ENCODE data around the gene MRPL2.
A peak's percentile ranks its signal among the peaks of the same experiment; 100 is the strongest.

MRPL2 gene

DNA sequence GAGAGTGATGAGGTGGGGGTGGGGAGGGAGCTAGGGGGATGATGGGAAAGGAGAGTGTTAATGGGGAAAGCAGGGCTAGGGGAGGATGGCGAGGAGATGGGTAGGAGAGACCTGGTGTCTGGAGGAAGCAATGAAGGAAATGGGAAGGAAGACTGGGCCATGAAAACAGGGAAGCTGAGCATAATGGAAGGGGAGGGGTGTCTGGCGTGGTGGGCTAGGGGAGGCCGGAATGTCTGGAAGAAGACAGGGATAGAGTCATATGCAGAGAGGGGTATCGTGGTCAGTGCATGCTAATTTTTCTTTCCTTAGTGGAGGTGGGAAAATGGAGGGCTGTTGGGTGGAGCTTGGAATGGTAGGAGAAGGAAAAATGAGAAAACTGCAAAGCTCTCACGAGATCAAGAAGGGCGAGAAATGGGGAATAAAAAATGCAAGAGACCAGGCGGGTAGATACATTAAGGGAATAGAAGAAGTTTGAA, 44.8 kb downstream of the MRPL2 start:
- H3K27ac ChIP-seq = peak overlapping the region; percentile 69
- no peak for TF ChIP-seq CTCF (conservative IDR thresholded peaks at IDR 0.05)

GRCh38 chr6:43013843-43014433, 45.3 kb downstream of the MRPL2 start, which contains the start of the genes KLHDC3 and MEA1:
KLHDC3 (plus strand) TSS chr6:43014249; CDS start chr6:43017193, 2,944 bp downstream.
MEA1 (minus strand) TSS chr6:43013946; CDS start chr6:43013813, 133 bp downstream.
- peak within 1 kb of the TSS; percentile 69 for H3K27ac ChIP-seq
- no peak for TF ChIP-seq CTCF (conservative IDR thresholded peaks at IDR 0.05)

DNA sequence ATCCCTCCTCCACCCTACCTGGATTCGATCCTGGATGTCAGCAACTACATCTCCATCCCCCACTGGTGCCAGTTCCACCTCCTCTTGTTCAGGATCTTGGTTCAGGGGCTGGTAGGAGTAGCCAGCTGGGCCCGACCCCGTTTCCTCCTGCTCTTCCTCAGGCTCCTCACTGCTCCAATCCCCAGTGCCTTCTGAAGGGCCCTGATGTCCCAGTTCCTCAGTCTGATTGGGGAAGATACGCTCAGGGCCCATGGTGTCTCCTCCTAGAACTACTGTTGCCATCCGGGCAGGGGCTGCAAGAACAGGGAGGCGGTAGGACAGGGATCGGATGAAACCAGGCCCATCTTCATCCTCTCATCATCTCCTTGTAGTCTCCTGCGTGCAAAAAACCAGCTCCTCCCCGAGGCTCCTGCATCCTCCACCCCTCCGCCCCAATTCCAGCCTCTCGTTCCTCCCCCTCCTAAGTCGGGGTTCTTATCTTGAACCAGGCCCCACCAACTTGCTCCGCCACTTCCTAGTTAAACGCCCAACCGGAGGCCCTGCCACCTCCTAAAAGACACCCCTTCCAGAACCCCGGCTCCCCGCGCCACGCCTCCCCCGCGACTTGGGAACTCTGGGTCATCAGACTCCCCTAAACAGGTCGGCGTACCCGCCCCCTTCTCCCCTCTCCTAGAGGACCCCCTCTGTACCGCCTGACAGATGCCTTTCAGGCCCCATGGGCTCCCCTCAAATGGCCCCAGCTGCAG, 46.0 kb downstream of the MRPL2 start:
- H3K27ac ChIP-seq = peak overlapping the region; percentile 69
- no peak for TF ChIP-seq CTCF (conservative IDR thresholded peaks at IDR 0.05)

GRCh38 chr6:43012364-43012763, 46.9 kb downstream of the MRPL2 start:
- no peak overlapping the region for H3K27ac ChIP-seq
- TF ChIP-seq CTCF (conservative IDR thresholded peaks at IDR 0.05) = no peak

DNA sequence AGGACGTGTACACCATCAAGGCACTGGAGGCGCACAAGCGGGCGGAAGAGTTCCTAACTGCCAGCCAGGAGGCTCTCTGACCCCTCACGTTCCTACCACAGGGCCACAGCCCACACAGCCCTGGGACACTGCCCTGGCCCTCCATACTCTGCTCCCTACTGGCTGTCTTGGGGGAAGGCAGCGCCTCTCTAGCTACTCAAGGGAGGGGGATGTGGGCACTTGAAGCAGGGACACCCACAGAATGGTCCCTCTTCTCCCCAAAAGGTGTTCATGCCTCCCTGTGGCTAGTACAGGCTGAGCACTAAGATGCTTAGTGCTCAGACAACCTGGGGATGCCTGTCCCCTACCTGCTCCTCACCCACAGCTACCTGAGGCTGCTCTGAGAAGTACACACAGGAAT, 48.0 kb downstream of the MRPL2 start:
- H3K27ac ChIP-seq = no peak overlapping the region
- no peak for TF ChIP-seq CTCF (conservative IDR thresholded peaks at IDR 0.05)

GRCh38 chr6:43009124-43009523, 50.1 kb downstream of the MRPL2 start:
- H3K27ac ChIP-seq = no peak overlapping the region
- peak; percentile 76 for TF ChIP-seq CTCF (conservative IDR thresholded peaks at IDR 0.05)

GRCh38 chr6:43007126-43007525, 52.1 kb downstream of the MRPL2 start:
- TF ChIP-seq CTCF (conservative IDR thresholded peaks at IDR 0.05) = no peak
- H3K27ac ChIP-seq = no peak overlapping the region
